GM19043 (cell line): ENCODE results near the gene PAX9.

Experiments used
- ATAC-seq: cut with Tn5 transposase; IDR thresholded peaks from one replicate; pipeline ENCODE4 v1.9.1; 2021; ENCODE audit warnings: low read depth; ENCODE audit not compliant: unreplicated experiment

PAX9 gene

DNA sequence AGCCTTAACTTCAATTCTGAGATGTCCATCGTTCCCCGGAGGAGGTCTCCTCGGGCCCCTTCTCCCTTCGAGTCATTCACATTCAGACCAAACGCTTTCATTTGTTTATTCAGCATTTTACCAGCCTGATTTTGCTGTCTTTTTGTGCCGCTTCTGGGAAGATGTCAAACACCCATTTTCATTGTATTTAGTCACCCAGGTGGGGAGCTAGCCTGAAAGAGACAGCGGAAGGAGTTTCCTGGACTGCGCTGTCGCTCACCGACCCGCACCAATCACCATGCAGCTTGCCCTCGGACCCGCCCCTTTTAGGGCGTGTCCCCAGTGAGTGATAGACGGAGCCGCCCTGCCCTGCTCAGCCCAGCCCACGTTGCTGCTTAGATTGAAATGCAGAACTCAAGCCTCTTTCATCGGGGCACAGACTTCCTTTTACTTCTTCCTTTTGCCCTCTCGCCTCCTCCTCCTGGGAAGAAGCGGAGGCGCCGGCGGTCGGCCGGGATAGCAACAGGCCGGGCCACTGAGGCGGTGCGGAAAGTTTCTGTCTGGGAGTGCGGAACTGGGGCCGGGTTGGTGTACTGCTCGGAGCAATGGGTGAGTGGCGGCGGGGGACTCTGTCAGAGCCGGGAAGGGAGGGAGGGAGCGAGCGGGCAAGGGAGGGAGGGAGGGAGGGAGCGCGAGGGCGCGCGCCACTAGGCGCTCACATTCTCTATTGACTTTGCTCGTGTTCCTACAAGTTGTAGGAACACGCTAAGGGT, at the start of gene PAX9:
PAX9 (plus strand) TSS at position 355 of the 752 bp plus-strand sequence; CDS start at position 585, 230 bp downstream.
- peak; percentile 76 for ATAC-seq

DNA sequence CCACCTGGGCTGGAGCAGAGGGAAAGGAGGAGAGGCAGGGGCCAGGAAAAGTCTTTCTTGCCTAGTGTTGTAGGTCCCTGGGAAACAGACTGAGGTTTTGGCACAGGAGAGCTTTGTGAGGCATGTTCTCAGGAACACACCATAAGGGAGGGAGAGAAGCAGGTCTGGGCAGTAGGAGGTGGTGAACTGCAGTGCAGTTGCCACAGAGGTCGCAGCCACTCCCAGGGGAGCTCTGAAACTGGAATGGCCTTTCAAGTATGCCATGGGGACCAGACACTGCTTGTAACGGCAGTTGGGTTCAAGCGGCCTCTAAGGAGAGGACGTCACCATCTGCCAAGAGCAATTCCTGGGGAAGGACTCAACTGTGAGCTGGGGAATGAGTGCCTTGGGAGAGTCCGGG, 43.8 kb upstream of the PAX9 start:
- ATAC-seq: no peak

DNA sequence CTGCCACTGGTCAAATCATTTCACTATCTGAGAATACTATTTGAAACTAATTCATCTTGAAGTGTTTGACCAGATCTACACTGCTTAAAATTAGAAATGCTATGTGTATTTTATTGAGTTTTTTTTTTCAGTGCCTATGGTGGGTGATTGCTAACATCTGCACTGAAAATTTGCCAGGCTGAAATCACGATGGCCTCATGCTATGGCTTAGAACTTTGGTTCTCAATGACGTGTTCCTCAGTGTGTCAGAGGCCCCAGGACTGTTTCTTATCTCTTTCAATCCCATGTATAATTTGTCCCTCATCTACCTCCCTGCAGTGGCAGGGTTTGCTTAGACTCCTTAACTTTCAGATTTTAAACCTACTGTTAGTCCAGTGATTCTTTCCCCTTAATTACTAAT, 43.0 kb upstream of the PAX9 start:
- no peak for ATAC-seq

DNA sequence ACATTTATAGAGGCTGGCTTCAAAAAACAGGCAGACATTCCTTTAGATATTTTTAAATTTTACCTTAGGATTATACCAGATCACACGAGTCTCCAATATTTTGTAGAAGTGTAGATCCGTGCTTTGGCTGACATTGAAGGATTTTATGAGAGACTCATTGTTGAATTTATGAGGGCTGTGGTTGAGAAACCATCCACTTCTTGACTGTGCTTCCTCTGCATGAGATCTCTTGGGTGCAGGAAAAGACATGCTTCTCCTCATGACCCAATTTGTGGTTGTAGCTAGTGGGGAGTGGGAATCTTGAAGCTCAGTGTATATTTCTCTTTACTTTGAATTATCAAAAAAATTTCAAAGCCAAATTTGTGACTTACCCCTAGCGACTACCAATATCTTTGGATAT, 42.5 kb upstream of the PAX9 start:
- no peak for ATAC-seq

DNA sequence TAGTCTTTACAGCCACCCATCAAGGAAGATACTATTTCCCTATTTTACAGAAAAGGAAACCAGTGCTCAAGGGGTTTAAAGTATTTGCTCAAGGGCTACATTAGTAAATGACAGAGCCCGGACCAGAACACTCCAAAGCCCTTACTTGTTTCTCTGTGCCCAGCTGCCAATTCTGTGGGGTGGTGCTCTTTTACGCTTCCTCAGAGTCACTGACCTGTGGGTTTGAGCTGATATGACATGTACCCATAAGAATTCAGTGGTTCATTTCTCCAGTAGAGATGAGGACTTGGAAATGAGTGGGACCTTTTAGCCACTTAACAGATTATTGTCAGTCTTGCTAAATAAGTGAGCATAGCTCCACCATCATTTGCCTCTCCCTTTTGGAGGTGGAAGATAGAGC, 41.8 kb upstream of the PAX9 start:
- no peak for ATAC-seq

GRCh38 chr14:36625014-36625413, 36.6 kb upstream of the PAX9 start:
- ATAC-seq: no peak

- ATAC-seq: no peak
Measured at GRCh38 chr14:36625436-36625835, 36.2 kb upstream of the PAX9 start.

GRCh38 chr14:36626151-36626550, 35.5 kb upstream of the PAX9 start:
- ATAC-seq: no peak

- ATAC-seq: no peak
Measured at GRCh38 chr14:36627981-36628380, 33.7 kb upstream of the PAX9 start.

- no peak for ATAC-seq
Measured at GRCh38 chr14:36633580-36633979, 28.1 kb upstream of the PAX9 start.

- no peak for ATAC-seq
Measured at GRCh38 chr14:36646664-36647416, 14.8 kb upstream of the PAX9 start.

DNA sequence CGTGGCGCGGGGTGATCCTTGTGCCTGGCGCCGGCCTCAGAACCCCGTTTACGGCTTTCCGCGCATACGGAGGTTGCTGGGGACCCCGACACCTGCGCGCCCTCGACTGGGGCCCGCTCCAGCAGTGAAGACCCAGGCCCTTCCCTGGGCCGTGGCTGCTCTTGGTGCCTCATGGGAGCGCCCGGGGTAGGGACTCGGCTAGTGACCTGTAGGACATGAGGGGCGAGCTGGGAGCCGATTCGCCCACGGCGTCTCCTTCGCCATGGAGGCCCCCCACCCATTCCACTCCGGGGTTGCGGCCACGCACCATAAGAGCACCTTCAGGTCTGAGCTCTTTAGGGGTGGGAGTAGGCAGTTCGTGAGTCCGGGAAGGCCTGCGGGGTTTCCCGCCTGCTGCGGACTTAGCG, 14.2 kb upstream of the PAX9 start:
- ATAC-seq: no peak

- ATAC-seq: no peak
Measured at GRCh38 chr14:36647824-36648753, 13.6 kb upstream of the PAX9 start.

- ATAC-seq: no peak
Measured at GRCh38 chr14:36649872-36650650, 11.6 kb upstream of the PAX9 start.

GRCh38 chr14:36652542-36653201, 9.0 kb upstream of the PAX9 start:
- no peak for ATAC-seq

DNA sequence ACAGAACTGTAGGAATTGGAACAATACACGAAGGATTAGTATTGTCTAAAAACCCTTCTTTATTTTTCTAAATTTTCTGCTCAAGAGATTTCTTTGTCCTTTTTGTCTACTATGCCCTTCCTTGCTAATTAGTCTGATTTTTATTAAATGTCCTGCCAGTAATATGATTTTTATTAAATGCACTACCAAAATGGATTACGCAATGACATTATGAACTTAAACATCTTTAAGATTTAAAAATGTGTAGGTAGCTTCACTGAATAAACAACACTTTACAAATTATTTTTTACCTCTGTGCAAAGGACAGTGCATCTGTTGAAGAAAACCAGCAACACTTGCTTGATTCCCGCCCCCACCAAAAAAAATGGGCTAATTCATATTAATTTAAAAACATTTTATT, 8.2 kb upstream of the PAX9 start:
- ATAC-seq: no peak

DNA sequence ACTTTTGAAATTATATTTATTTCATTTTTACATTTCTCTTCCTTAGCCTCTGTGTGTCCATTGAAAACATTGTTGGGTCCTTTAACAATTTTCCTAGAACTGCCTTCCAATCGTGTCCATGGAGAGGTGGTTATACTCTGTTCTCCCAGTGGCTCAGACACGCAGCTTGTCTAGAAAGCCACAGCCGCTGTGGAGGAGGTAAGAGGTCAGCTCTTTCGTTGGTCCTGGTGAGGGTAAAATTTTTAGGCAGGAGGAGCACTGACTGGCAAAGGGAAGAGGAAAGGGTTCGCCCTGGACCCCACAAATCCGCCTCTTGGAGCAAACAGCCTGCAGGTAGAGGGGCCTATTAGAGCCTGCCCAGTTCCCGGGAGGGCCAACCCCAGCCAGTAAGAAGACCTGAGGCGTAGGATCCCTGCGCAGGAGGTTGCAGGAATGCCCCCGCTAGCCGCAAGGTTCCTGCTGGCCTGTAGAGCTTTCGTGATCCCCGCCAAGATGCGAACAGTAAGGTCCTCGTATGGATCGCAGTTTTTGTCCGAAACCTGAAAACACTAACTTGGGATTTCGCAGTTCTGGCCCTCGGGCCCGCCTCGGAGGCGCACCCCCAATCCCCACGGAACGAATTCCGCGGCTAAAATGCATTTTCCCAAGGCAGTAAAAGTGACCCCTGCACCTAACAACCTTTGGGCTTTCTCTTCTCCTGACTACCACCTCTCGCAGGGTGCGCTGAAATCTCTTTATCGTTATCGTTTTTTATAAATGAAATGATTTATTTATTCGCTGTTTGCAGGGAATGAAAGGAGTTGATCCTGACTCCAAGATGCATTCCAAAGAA, 7.5 kb upstream of the PAX9 start:
- ATAC-seq: no peak

DNA sequence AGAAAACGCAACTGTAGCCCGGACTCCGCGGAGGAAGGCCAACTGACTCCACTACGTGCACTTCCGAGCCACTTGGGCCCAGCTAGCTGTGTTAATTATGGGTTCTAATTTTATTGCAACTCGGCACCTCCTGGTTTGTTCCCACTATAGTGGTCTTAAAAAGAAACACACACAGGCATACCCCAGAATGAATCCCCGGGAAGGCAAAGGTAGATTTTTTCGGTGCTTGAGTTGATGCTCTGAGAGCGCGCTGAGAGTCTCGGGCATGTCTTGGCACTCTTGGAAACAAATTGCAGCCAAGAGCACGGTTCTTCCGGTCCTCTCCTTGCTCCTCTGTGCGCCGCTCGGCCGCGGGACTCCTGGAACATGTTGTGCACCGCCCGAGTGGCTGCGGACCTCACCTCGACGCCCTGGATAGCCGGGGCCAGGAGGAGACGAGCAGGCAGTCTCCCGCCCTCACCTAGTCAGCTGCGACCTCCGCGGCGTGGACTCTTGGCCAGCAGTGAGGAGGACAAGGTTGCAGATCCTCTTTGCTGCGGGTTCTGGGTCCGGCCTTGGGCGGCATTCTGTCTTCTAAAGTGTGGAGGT, 6.8 kb upstream of the PAX9 start:
- no peak for ATAC-seq

DNA sequence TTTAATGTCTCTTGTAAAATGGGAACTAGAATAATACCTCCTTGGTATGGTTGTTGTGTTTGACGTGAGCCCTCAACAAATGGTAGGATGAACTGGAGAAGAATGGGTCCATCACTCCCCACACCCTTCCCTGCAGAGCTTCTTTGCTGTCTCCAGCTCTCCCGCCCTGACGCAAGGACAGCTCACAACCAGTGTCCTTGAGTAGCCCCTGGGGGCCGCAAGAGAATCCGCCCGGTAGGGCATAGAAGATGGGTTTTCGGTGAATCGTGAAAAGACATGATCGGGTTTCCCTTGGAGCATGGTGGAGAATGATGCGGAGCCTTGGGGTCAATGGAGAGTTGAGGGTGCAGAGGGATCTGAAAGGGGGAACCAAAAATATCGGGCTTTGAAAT, 6.1 kb upstream of the PAX9 start:
- ATAC-seq: no peak
